HG03354 (cell line): Measurements from ENCODE around the gene ANKFY1.
"Not testable (repeated sequence)": the region's sequence is repeated elsewhere in the genome, so short reads cannot be mapped to it uniquely, and the experiment has no call there.

Source experiments
- ATAC-seq: cut with Tn5 transposase; IDR thresholded peaks from one replicate; pipeline ENCODE4 v1.9.1; 2021; ENCODE audit warnings: mild to moderate bottlenecking; ENCODE audit not compliant: unreplicated experiment, poor library complexity, severe bottlenecking

Gene ANKFY1

GRCh38 chr17:4229627-4230541 is 33.9 kb downstream of the ANKFY1 start:
- ATAC-seq, result no peak

GRCh38 chr17:4221899-4222659 is 41.7 kb downstream of the ANKFY1 start:
- no peak for ATAC-seq

GRCh38 chr17:4221163-4221562 is 42.6 kb downstream of the ANKFY1 start:
- ATAC-seq, result no peak

GRCh38 chr17:4220655-4221054 is 43.1 kb downstream of the ANKFY1 start:
- ATAC-seq, result no peak

- no peak for ATAC-seq
Measured at GRCh38 chr17:4219241-4219640, 44.5 kb downstream of the ANKFY1 start.

- ATAC-seq, result no peak
Measured at GRCh38 chr17:4215882-4216570, 47.8 kb downstream of the ANKFY1 start.

GRCh38 chr17:4214157-4214556 is 49.6 kb downstream of the ANKFY1 start:
- no peak for ATAC-seq

- ATAC-seq, result no peak
Measured at GRCh38 chr17:4209611-4210010, 54.2 kb downstream of the ANKFY1 start.

- no peak for ATAC-seq
Measured at GRCh38 chr17:4208238-4208637, 55.5 kb downstream of the ANKFY1 start.

- ATAC-seq, result no peak
Measured at GRCh38 chr17:4206962-4207361, 56.8 kb downstream of the ANKFY1 start.

GRCh38 chr17:4205917-4206316 is 57.9 kb downstream of the ANKFY1 start:
- no peak for ATAC-seq

- no peak for ATAC-seq
Measured at GRCh38 chr17:4204710-4205173, 59.0 kb downstream of the ANKFY1 start.

GRCh38 chr17:4204190-4204589 is 59.6 kb downstream of the ANKFY1 start:
- no peak for ATAC-seq

GRCh38 chr17:4201226-4201625 is 62.6 kb downstream of the ANKFY1 start:
- ATAC-seq, result no peak

- ATAC-seq, result no peak
Measured at GRCh38 chr17:4199818-4200402, 63.9 kb downstream of the ANKFY1 start.

- no peak for ATAC-seq
Measured at GRCh38 chr17:4198995-4199394, 64.8 kb downstream of the ANKFY1 start.

GRCh38 chr17:4195306-4195705 is 68.5 kb downstream of the ANKFY1 start:
- no peak for ATAC-seq

GRCh38 chr17:4194796-4195195 is 69.0 kb downstream of the ANKFY1 start:
- ATAC-seq, result no peak

- not testable (repeated sequence) for ATAC-seq
Measured at GRCh38 chr17:4190791-4191190, 73.0 kb downstream of the ANKFY1 start.

GRCh38 chr17:4189280-4189679 is 74.5 kb downstream of the ANKFY1 start:
- ATAC-seq, result no peak
